Thoracic aorta (tissue), 2 donors: Measurements from ENCODE around the gene CCNQ. TPM values are rescaled to one million over a fixed set of nuclear protein-coding genes. Genes with fewer than 3 reads are reported as not detected.

Source experiments
- ATAC-seq: fragments of 150-250 bp; one replicate; pipeline ENCODE4 v1.8.0; 2017; ENCODE audit warnings: low read depth; ENCODE audit not compliant: insufficient number of reproducible peaks, low FRiP score
- DNase-seq: peaks from one replicate; pipeline ENCODE4 v3.0.0-alpha.2; 2020; ENCODE audit warnings: low spot score
- H3K27ac ChIP-seq, 2 donors: fragments of 200-600 bp; sonication (generic); 1 replicate in 1 of 2; 2 replicates in 1 of 2; pipeline ENCODE4 v1.5.1; 2016; ENCODE audit warnings: mild to moderate bottlenecking in 2 of 2, moderate library complexity in 2 of 2
- H3K27me3 ChIP-seq: fragments of 200-600 bp; sonication (generic); replicated peaks from 2 replicates; pipeline ENCODE4 v1.6.0; 2016; ENCODE audit warnings: mild to moderate bottlenecking; ENCODE audit not compliant: insufficient read depth
- H3K36me3 ChIP-seq: fragments of 200-600 bp; sonication (generic); one replicate; pipeline ENCODE4 v1.5.1; 2016
- H3K4me1 ChIP-seq, 2 donors: fragments of 200-600 bp; sonication (generic); 1 replicate in 1 of 2; 2 replicates in 1 of 2; pipeline versions ENCODE4 v1.5.1 to v1.6.0; 2016; ENCODE audit warnings: low read depth in 2 of 2, mild to moderate bottlenecking in 1 of 2; ENCODE audit not compliant: control insufficient read depth in 1 of 2
- H3K4me3 ChIP-seq: fragments of 200-600 bp; sonication (generic); 2 replicates; pipeline ENCODE4 v1.5.1; 2016; ENCODE audit warnings: mild to moderate bottlenecking
- H3K9me3 ChIP-seq: fragments of 200-600 bp; sonication (generic); 2 replicates; pipeline ENCODE4 v1.5.1; 2016
- total RNA-seq, 2 donors: library from RNA; depleted of rRNA; stranded (reverse); fragments of >200 nt; gene quantifications; one replicate each; pipeline versions ENCODE4 v1.1.0 to v1.2.3, GENCODE V29; 2016
- TF ChIP-seq, protein P1 (sequence below): fragments of 200-600 bp; sonication (generic); IDR thresholded peaks from one replicate; pipeline ENCODE4 v1.5.1; 2019; ENCODE audit warnings: antibody characterized with exemption

CCNQ gene
- total RNA-seq: 10 to 100 TPM; 27.2 to 36.3 TPM

DNA sequence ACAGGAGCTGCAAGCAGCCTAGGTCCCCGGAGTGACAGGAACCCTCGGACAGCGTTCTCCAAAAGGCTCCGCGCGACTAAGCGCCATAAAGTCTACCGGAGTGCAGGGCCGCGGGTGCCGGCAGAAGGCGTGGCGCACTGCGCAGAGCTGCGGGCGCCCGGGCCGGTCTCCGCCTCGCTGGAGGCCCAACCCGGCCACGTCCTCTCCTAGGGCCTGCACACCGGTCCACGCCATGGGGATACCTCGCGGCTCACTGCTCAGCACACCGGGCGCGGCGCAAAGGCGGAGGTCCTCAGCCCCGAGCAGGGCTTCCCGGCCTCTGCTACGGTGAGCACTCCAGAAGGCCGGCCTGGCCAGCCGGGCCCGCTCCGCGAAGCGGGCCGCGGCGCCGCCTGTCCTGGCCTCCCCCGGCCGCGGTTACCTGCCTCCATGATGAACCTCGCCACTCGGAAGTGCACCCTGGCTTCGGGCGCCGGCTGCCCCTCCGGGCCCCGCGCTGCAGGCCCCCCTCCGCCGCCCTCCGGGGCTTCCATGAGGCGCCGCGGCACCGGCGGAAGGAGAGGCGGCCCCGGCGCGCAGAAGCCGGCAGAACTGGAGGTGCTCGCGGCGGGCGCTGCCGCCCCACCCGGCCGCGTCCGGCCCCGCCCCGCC is at the start of gene CCNQ:
CCNQ (minus strand) TSS at position 599 of the 651 bp plus-strand sequence; CDS start at position 533, 66 bp downstream.
- DNase-seq (no peak), ATAC-seq (peak; percentile 30)
- Histone ChIP-seq H3K36me3 (no peaks in the 10 kb centered on the region), H3K27ac (peak within 1 kb of the TSS in 1 of 2 donors; percentile 49), H3K4me1 (peaks cover 0 to 17% of the 10 kb centered on the region in 2 donors), H3K9me3 (no peaks in the 10 kb centered on the region), H3K4me3 (peak within 1 kb of the TSS; percentile 81), H3K27me3 (no peaks in the 10 kb centered on the region)
- TF ChIP-seq, protein P1, sequence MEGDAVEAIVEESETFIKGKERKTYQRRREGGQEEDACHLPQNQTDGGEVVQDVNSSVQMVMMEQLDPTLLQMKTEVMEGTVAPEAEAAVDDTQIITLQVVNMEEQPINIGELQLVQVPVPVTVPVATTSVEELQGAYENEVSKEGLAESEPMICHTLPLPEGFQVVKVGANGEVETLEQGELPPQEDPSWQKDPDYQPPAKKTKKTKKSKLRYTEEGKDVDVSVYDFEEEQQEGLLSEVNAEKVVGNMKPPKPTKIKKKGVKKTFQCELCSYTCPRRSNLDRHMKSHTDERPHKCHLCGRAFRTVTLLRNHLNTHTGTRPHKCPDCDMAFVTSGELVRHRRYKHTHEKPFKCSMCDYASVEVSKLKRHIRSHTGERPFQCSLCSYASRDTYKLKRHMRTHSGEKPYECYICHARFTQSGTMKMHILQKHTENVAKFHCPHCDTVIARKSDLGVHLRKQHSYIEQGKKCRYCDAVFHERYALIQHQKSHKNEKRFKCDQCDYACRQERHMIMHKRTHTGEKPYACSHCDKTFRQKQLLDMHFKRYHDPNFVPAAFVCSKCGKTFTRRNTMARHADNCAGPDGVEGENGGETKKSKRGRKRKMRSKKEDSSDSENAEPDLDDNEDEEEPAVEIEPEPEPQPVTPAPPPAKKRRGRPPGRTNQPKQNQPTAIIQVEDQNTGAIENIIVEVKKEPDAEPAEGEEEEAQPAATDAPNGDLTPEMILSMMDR: no peak

DNA sequence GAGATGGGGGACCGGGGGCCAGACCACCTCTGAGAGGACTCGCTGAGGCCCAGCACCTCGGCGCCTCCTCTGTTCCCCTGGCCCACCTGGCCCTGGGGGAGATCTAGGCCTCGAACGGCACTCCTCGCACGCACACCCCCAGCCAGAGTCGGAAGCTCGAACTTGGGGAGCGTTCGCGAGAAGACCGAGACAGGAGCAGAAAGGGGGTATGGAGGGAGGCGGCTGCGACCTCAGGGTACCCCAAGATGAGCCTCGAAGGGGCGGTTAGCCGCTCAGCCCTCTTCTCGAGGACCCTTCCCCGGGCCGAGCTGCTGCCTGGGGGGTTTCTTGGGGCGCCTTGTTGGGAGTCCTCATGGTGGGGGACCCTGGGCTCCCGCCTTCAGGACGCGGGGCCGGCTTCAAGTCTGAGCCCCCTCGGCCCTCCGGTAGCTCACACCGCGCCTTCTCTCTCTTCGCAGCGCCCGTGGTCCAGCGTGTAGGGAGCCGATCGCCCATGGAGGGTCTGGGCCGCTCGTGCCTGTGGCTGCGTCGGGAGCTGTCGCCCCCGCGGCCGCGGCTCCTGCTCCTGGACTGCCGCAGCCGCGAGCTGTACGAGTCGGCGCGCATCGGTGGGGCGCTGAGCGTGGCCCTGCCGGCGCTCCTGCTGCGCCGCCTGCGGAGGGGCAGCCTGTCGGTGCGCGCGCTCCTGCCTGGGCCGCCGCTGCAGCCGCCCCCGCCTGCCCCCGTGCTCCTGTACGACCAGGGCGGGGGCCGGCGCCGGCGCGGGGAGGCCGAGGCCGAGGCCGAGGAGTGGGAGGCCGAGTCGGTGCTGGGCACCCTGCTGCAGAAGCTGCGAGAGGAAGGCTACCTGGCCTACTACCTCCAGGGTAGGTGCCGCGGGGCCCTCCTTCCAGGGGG is 48.8 kb upstream of the CCNQ start:
- TF ChIP-seq, protein P1: no peak
- DNase-seq (no peak), ATAC-seq (no peak)
- H3K9me3 ChIP-seq: no peaks in the 10 kb centered on the region
- no peaks in the 10 kb centered on the region for H3K36me3 ChIP-seq
- peaks cover 0 to 20% of the 10 kb centered on the region in 2 donors for H3K4me1 ChIP-seq
- H3K4me3 ChIP-seq: peak overlapping the region; percentile 49
- H3K27me3 ChIP-seq: no peaks in the 10 kb centered on the region
- H3K27ac ChIP-seq: no peak overlapping the region

DNA sequence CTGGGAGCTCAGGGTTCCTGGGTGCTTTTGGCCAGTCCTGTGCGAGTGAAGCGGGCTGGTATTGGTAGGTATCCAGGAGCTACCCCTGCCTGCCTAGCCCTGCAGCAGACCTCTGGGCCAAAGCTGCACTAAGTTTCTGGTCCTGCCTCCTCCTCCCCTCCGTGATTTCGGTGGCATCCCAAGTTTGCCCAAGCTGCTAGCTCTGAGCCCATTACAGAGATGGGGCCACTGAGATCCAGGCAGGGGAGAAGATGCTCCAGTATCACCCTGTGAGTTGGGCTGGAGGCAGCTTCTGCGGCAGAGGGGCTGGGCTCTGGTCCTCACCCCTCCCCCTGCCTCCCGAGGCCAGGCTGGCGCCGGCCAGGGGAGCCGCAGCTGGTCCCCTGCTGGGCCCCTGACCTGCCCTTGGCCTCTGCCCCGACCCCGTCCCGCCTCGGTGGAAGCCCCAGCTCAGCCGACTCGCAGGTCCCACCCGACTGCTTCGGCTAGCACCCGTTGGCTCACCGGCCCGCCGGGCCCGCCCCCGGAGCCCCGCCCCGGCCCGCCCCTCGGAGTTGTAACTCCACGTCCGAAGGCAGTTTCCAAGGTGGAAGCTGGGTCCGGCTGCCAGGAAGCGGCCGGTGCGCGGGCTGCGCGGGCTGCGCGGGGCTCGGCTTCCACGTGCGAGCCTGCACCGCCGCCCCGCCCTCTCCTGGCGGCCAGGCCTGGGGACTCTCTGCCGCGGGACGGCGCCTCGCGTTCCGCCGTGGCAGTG is 47.9 kb upstream of the CCNQ start, which contains the start of gene DUSP9:
DUSP9 (plus strand) TSS at position 584 of the 754 bp plus-strand sequence. CDS start 751 bp downstream, outside the sequence.
- H3K27me3 ChIP-seq: no peaks in the 10 kb centered on the region
- peak within 1 kb of the TSS; percentile 49 for H3K4me3 ChIP-seq

DNA sequence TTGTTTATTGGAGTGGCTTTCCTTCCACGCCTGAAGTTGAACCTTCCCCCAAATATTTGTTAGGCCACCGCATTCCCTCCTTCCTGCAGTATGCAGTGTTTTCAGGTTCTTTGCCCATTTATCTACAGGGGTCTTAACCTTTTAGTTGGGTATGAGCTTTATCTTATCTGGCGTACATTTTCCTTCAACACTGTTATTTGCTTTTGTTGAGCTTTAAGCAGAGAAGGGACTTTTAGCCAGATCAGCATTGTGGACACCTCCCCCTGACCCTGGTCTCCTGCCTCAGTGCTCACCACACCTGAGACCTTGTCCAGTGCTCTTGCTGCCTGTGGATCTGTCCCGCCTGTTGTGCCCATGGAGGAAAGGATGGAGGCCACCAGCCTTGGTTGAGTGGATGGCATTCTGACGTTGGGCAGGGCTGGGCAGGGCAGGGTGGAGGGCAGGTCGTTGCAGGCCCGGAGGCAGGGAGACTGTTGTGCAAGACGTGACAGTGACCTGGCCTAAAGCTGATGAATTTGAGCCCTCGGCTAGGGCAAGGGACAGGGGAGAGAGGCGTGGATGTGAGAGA is 47.1 kb upstream of the CCNQ start:
- H3K27me3 ChIP-seq: no peaks in the 10 kb centered on the region
- no peak overlapping the region for H3K27ac ChIP-seq
- H3K4me3 ChIP-seq: no peak overlapping the region
- H3K36me3 ChIP-seq: no peaks in the 10 kb centered on the region
- DNase-seq (no peak), ATAC-seq (no peak)
- TF ChIP-seq, protein P1: no peak
- no peaks in the 10 kb centered on the region for H3K9me3 ChIP-seq
- peaks cover 0 to 20% of the 10 kb centered on the region in 2 donors for H3K4me1 ChIP-seq

More for the DNA sequence above, 47.9 kb upstream of the CCNQ start, which contains the start of gene DUSP9:
- no peak for DNase-seq
- TF ChIP-seq, protein P1: no peak
- no peak within 1 kb of the TSS for H3K27ac ChIP-seq
- no peak for ATAC-seq
- H3K9me3 ChIP-seq: no peaks in the 10 kb centered on the region
- no peaks in the 10 kb centered on the region for H3K36me3 ChIP-seq
- peaks cover 0 to 20% of the 10 kb centered on the region in 2 donors for H3K4me1 ChIP-seq
